ENCODE measurements around the gene ALDH1L1. TPM values are rescaled to one million over a fixed set of nuclear protein-coding genes. Genes with fewer than 3 reads are reported as not detected.

ALDH1L1 gene
- polyA plus RNA-seq, 1 donor, result 0.70 TPM

DNA sequence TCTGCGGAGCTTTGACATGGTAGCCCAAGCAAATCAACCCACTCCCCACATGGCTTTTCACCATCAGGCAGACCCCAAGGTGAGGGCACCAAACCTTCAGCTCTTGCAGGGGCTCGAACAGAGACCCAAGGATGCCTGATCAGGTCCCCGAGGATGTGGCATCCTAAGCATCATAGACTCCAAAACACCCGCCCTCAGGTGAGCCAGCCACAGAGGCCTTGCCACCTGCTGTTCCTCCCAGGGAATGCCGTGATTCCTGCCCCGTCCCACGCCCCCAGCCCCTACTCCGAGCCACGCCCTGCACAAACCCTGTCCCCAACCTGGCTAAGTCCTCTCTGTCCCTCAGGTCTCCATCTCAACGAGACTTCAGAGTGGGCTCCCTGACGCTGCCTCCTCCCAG is 61.8 kb downstream of the ALDH1L1 start:
- no peak for DNase-seq

DNA sequence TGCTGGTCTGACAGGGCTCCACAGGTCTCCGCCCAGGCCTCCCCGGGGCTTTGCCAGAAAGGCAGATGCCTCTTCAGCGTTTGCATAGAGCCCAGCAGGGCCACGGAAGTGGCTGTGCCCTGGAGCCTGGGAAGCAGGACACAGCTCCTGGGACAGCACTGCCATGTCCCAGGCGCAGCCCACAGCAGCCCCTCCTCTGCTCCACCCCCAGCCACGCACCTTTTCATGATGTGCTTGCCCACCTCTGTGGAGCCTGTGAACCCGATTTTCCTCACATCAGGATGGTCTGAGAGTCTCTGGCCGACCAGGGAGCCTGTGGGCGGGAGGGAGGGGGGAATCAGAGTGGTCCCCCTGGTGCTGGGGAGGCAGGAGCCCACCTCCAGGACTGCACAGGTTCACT is 62.6 kb downstream of the ALDH1L1 start:
- no peak for DNase-seq

DNA sequence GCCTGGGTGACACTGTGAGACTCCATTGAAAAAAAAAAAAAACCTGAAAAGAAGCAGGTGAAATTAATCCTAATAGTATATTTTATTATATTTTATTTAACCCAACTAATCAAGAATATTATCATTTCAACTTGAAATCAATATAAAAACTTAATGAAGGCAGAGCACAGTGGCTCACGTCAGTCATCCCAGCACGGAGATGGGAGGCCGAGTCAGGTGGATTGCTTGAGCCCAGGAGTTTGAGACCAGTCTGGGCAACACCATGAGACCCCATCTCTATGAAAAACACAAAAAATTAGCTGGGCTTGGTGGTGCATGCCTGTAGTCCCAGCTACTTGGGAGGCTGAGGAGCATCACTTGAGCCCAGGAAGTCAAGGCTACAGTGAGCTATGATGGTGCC is 63.2 kb downstream of the ALDH1L1 start:
- DNase-seq, result no peak

DNA sequence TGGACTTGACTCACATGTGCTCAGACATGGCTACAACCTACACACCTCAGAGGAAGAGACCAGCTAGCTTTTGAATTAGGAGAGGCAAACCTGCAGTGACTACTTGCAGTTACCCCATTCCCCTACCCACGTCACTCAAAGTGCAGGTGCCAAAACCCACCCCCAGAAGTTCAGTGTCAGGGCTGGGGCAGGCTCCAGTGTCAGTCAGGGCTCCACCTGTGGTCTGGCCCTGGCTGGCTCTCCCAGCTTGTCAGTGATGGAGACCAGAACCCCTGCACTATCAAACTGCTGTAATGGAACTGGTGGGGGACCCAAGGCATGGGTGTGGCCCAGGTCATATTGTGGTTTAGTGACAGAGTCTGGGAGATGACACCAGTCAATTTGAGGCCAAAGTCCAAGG is 63.9 kb downstream of the ALDH1L1 start:
- no peak for DNase-seq

DNA sequence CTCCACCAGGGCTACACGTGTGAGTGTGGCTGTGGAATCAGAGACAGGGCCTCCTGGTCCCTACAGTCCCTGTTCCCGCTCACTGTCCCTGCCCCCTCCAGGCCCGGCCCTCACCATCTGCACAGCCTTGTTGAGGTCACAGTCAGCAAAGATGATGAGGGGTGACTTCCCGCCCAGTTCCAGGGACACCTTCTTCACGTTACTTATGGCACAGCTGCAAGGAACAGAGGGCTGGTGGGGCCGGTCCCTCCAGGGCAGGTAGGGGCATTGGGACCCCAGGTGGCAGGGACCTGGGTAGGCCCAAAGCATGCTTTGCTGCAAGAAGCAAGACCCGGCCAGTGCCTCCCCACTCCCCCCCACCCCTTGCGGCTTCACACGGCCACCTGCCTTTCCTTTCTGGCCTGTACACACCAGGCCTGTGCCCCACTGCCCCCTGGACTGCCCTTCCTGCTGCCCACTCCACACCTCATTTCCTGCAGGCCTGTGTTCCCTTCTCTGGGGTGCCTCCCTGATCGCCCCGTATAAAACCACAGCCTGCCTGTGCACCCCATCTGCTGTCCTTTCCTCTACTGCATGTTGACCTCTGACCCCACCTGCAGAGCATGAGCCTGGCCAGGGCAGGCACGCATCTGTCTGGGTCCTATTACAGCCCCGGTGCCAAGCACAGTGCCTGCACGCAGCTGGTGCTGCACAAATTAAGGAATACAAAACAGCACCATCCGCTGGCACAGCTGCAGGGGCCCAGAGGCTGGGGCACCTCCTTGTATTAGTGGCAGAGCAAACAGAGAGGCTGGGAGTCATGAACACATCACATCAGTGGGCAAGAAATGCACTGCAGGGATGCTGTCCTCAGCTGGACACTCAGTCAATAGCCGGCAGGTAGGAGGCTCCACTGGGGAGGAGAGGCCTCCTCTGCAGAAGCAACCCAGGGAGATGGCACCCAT is 65.7 kb downstream of the ALDH1L1 start:
- no peak for DNase-seq

DNA sequence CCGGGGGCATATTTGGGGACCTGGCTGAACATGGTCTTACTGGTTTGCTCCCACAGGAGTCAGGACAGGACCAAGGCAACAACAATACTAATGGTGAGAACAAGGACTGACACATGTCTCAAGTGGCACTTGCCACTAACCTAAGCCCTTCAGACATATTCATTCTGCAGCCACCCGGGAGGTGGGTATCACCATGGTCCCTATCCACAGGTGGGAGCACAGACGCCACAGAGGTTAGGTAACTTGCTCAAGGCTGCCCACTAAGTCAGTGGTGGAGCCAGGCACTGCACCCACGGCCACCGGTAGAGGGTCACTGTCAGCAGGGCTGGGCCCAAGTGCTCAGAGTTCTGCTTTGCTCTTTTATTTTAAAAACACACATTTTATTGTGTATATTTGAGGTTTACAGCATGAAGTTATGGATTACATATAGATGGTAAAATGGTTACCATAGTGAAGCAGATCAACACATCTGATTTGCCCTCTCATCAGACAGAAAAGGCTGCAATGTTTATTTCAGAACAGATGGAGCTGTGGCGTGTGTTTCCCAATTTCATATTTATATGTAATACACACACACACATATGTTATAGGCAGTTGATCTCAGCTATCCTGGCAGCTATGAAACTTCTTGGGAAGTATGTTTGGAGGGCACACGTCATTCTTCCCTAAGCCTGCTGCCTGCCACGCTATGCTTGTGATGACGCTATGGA is 66.5 kb downstream of the ALDH1L1 start:
- DNase-seq, result no peak

DNA sequence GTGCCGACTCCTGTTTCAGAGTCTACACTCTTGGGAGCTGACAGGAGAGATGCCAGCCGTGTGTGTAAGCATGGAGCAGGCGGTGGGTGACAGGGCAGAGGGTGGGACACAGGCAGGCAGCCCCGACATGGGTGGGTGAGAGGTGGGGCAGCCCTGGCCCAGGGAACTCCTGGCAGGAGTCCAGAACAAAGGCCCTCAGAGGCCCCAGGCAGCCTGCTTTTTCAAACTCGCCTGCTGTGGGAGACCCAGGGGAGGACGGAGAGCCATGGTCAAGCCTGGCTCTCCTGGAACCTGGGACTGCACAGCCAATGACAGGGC is 67.2 kb downstream of the ALDH1L1 start:
- DNase-seq, result no peak

DNA sequence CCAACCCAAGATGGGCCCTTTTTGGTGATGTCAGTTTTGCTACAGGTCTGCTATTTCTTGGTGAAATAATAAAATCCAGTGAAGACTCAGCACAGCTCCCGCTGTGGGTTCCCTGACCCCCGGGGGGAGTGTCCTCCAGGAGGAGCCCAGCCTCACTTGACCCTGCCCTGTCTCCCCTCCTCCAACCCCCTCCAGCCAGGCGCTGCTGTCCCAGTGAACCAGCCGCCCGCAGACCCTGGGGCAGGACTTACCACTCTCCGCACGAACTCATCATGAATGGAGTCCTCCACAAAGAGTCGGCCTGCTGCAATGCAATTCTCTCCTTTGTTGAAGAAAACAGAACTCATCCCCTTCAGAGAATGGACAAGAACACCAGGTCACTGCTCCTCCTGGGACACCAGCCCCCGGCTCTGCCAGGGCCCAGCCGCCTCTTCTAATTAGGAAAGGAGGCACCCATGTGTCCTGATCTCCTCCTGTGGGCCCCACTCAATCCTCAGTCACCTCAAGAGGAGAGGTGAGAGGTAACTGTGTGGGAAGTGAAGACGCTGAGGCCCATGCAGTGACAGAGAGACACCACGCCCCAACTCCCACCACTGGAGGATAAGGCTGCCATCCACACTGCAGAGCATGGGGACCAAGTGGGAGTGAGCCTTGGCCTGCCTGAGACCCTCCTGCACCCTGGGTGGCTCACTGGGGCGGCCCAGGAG is 67.7 kb downstream of the ALDH1L1 start:
- no peak for DNase-seq

DNA sequence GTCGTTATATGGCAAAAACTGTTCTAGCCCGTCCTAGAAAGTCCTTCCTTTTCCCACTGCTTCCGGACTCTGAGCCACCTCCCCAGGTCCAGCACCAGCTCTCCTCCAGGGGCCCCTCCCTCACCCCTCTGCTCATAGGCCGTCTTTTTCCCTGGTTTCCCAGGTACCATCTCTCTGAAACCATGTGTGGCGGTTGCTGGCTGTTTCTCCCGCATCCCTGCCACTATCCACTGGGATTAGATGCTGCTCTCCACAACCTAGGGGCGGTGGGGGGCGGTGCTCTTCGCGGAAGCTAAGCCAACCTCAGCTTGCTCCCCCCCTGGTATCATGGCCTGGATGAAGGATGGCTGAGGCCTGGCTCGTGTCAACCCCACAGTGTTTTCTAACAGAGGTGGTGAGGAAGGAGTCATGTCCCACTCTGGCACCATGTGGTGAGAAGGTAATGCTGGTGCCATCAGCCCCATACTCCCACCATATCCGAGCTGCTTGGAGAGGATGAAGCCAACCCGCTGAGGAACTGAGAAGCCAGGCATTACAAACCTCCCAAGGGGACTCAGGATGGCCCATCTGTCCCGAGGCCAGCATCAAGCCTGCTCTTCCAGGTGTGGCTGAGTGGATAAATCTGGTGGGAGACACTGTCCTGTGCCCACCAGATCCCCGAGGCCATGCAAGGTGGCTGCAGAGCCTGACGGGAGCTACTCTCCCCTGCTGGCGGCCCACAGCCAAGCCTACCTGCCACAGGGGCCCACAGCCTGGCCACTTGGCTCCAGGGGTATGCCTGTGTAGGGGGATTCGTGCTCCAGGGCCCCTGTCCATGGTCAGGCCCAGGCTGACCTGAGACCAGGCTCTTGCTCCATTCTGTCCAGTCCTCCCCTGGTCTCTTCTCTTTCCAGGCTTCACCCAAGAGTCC is 68.6 kb downstream of the ALDH1L1 start:
- DNase-seq, result no peak

DNA sequence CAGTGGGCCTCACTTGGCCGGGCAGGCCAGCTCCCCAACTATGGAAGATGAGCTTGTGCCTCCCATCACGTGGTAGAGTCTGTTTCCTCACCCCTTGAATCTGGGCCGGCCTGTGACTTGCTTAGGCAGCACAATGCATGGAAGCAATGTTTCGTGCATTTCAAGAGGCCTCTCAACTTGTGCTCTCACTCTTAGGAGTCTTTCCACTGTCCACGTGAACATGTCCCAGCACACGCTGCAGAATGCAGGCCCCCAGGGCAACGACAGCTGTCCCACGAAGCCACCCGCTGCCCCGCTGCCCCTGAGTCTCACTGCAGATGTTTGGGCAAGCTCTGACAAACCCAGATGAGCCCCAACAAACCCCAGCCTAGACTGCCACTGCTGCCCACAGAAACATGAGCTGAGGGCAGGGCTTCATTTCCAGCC is 69.2 kb downstream of the ALDH1L1 start:
- no peak for DNase-seq

DNA sequence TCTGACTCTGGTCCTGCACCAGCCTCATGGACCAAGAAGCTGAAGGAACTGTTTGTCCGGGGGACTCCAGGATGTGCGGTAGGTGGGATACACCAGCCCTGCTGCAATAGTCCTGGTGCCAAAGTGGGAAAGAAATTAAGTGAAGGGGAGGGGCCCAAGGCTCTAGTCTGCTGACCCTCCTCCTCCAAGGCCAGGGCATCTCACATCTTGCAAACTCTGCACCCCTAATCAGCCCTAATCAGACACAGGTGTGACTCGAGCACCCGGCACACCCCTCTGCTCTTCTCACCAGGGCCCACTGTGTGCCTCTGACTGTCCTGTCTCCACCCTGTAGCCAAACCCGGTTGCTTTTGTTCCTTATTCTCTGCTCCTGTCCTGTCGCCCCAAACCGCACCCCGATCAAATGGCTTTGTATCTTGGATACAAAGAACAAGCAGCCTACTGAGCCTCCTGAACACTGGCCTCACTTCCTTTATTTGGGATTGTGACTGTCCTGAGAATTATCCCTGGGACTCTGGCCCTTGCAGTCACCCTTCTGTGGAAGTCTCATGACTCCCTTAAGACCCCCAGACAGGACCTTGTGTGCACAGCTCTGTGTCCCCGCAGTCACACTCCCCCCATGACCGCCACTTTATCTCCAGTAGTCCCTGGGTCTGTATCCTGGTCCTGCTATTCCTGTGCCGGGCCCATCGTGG is 69.8 kb downstream of the ALDH1L1 start:
- DNase-seq, result no peak

DNA sequence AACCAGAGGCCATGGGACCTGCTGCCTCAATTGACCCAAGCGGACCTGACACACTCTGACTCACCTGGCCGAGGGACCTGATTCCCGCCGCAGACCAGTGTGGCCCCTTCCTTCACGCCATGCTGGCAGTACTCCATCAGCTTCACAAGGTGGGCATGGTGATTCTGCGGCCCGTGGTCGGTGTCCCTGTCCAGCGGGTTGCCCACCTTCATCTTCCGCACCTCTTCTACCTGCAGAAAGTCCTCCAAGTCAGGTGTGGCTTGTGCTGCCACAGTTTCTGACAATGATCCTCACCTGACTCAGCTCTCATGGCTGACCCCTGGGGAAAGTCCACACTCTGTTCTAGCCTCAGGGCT is 70.5 kb downstream of the ALDH1L1 start:
- no peak for DNase-seq

DNA sequence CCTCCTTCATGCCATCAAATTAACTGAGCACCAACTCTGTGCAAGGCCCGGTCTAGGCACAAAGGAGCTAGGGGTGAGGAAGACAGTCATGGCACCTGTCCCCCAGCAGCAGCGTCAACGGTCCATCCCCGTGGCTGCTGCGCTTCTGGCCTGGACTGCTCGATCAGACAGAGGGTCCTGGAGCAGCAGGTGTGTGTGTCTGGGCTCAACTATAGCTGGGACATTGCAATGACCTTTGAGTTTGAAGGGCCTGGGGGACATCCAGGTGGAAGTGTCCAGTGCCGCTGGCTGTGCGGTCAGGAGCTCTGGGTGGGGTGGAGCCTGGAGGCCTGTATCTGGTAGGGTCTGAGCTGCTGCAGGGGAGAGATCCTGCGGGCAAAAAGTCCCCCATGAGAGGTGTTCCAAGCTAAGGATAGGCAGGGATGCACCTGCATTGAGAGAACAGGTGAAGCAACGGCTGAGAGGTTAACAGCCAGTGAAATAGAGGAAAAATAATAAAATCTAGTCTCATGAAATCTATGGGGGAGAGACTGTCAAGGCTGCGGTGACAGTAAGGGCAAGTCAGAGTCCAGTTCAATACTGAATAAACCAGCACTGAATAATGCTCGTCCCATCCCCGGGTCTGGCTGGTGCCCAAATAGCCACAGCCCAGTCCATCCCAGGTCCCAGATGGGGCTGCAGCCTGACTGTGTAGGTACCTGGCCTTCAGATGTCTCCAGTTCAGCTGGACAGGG is 71.1 kb downstream of the ALDH1L1 start:
- no peak for DNase-seq

DNA sequence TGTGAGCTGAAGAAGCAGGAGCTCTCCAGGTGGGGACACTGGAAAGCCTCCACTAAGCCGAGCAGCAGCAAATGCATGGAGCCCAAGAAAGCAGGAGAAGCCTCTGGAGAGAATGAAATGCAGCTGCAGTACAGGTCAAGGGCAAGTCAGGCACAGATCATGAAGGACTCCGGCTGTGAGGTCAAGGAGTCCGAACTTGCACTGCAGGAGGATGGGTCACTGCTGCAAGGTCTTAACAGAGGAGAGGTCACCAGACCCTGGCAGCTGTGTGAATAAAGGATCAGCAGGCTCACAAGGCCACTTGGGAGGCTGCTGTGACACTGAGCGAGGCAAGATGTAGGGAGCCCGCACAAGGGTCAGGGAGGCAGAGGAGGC is 71.7 kb downstream of the ALDH1L1 start:
- no peak for DNase-seq

DNA sequence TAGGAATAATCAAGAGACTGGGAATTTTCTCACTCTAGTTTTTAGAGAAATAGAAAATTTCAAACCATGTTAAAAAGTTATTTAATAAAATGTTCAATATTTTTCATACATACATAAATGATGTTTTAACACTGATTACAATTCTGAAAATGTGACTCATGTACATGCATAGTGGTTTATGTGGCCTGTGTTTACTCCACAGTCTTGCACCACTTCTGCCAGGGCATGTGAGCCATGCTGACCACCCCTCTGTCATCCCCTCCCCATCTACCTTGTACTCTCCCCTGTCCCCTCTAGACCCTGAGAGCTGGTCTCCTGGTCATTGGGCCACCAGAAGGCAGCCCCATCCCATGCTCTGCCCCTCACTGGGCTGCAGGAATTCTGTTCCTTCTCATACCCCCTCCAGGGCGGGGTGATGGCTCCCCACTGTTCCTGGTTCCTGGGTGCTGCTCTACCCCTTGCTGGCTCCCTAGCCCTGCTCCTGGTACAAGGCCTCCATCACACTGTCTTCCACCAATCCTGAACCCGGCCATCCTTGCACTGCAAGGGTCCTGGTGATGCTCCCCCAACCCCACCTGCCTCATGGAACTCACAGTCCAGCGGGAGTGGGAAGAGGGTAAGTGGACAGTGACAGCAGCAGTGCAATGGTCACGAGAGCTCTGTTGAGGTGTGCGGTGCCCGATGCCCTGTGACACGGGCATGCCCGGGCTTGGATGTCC is 72.3 kb downstream of the ALDH1L1 start:
- no peak for DNase-seq

DNA sequence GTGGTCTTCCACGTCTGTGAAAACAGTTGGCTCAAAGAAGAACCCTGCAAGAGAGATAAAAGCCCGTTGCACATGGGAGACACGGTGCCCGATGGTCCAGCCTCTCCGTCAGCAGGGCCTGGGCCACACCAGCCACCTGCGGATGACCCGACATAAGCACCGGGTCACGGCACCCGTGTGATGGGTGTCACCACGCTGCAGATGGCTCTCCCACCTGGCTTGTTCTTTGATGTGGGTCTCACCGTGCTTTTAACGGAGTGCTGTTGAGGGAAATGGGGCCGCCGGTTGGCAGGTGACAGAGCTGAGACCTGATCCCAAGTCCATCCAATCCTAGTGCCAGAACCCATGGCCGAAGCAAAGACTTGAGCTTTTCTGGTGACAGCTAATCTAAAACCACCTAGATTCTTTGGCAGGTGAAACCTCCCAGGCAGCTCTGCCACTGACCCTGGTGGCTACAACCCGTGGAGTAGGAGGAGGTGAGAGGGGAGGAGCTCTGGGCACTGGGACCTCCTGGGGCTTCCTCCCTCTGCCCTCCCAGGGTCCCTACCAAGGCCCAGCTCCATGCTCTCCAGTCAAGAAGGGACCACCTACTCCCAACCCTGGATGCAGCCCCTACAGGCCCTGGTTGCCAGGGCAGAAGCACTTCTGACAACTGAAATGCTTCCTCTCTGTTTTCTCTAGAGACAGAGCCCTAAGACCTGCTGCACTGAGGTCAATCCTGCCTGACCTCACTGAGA is 73.0 kb downstream of the ALDH1L1 start:
- no peak for DNase-seq

DNA sequence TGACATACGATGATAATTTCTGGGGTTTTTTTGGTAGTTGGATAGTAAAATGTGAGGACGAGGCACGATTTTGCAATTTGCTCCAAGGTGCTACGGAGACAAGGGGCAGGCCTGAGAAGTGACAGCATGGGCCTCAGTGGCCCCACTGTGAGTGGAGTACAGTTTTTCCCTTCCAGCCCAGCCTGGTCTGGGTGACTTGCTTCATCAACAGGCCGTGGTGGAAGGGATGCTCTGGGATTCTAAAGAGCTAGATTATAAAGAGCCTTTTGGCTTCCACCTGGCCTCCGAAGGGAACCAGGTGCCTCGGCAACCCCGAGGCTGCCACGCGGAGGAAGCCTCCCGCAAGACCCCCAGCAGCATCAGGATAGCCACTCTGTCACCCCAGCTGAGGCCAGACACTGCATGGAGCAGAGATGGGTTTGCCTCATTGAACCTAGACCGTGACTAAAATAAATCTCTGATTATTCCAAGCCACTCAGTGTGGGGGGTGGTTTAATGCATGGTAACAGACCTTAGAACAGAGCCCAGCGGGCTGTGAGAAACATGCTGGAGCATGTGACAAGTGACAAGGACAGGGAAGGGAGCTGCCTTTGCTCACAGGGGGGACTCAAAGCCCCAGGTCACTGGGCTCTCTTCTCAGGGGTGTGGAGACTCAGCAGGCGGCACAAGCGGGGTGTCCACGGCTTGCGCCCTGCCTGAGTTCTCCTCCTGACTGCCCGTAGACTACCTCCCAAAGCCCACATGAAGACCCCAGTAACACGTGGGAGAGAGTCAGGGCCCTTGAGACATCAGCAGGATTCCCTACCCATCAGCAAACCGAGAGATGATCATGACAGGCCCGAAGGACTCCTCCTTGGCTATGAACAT is 73.8 kb downstream of the ALDH1L1 start:
- DNase-seq, result no peak

DNA sequence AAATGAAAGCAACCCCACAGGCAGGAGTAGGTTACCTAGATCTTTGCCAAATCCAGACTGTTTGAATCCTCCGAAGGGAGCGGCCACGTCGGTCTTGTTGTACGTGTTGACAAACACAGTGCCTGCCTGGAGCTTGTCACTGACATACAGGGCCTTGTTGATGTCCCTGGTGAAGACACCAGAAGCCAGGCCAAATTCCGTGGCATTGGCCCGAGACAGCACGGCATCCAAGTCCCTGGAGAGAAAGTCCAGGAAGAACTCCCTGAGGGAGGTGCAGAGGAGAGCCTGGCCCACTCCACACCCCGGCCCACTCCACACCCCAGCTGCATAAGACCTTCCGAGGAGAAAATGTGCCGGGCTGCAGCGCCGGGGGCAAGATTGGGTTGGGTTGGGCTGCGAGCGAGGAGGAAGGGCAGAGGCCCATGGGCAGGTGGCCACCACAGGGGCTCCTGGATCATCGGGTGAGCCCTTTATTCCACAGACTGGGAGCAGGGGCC is 74.6 kb downstream of the ALDH1L1 start:
- DNase-seq, result no peak

All from hindlimb muscle (tissue), 1 donor.